GM23338 (cell line): ENCODE results near the gene LAMB1.

ENCODE experiments used
- EZH2phosphoT487 ChIP-seq: fragments of 200-600 bp; sonication (generic); IDR thresholded peaks from one replicate; pipeline ENCODE4 v1.8.1; 2018; ENCODE audit warnings: antibody characterized with exemption; ENCODE audit not compliant: unreplicated experiment
- POLR2AphosphoS5 ChIP-seq: IDR thresholded peaks from 2 replicates; pipeline ENCODE4 v1.6.1; 2016; ENCODE audit warnings: antibody characterized with exemption, low read depth
- TF ChIP-seq, protein P1 (sequence below), 2 experiments: fragments of 200-600 bp in 1 of 2; sonication (generic) in 1 of 2; conservative IDR thresholded peaks; 2 replicates each; pipeline versions ENCODE4 v1.5.1 to v1.6.1; 2016 to 2017; ENCODE audit warnings: antibody characterized with exemption in 2 of 2, low read depth in 2 of 2, mild to moderate bottlenecking in 2 of 2, moderate library complexity in 1 of 2

DNA sequence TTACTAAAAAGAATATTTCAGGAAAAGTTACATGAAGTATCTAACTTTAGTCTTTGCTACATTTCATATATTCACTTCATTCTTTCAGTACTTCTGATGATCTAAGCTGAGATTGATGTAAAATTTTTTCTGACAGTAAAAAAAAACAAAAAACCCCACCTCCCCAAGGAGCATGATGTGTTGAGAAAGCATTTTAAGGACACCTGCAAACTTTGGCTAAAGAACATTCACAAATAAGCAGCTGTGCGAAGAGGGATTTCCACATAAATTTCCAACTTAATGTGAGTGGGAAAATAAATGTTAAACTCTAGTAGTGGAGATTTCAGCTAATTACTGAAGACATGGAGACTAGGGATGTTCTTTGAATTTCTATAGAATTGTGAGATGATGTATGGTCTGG, 76.5 kb downstream of the LAMB1 start:
- TF ChIP-seq, protein P1, sequence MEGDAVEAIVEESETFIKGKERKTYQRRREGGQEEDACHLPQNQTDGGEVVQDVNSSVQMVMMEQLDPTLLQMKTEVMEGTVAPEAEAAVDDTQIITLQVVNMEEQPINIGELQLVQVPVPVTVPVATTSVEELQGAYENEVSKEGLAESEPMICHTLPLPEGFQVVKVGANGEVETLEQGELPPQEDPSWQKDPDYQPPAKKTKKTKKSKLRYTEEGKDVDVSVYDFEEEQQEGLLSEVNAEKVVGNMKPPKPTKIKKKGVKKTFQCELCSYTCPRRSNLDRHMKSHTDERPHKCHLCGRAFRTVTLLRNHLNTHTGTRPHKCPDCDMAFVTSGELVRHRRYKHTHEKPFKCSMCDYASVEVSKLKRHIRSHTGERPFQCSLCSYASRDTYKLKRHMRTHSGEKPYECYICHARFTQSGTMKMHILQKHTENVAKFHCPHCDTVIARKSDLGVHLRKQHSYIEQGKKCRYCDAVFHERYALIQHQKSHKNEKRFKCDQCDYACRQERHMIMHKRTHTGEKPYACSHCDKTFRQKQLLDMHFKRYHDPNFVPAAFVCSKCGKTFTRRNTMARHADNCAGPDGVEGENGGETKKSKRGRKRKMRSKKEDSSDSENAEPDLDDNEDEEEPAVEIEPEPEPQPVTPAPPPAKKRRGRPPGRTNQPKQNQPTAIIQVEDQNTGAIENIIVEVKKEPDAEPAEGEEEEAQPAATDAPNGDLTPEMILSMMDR (conservative IDR thresholded peaks at IDR 0.05; ENCODE audit: low read depth in 2 of 2) = no peak
- TF ChIP-seq EZH2phosphoT487 (no peak), POLR2AphosphoS5 (no peak)
